WTC11 (cell line): ENCODE data around the gene PDE4B. TPM values are rescaled to one million over a fixed set of nuclear protein-coding genes. Genes with fewer than 3 reads are reported as not detected.

Source experiments
- ATAC-seq: fragments of 200-7000 bp; cut with Tn5 transposase; 2 replicates; pipeline ENCODE4 v1.10.0; 2021; ENCODE audit warnings: mild to moderate bottlenecking, moderate library complexity
- CTCF ChIA-PET: fragments of 300-600 bp; sonication (Branson Sonifier 250); formaldehyde crosslinking; loops from one replicate; lab custom pipeline; 2021; ENCODE audit warnings: antibody characterized with exemption; lab: Charles Lee
- POLR2A ChIA-PET: fragments of 350-600 bp; sonication (Branson Sonifier 250); formaldehyde crosslinking; loops from one replicate; lab custom pipeline; 2021; ENCODE audit warnings: antibody characterized with exemption; lab: Charles Lee
- DNase-seq: peaks from one replicate; pipeline ENCODE4 v3.0.0; 2021; ENCODE audit warnings: low spot score
- H3K27ac Mint-ChIP-seq: 2 replicates; pipeline ENCODE4 v1.8.0; 2021; ENCODE audit warnings: mixed read lengths
- H3K27me3 Mint-ChIP-seq: 2 replicates; pipeline ENCODE4 v1.8.0; 2021; ENCODE audit warnings: low read depth, mild to moderate bottlenecking, moderate library complexity, mixed read lengths
- H3K36me3 Mint-ChIP-seq: 2 replicates; pipeline ENCODE4 v1.8.0; 2021; ENCODE audit warnings: mixed read lengths
- H3K4me1 Mint-ChIP-seq: 2 replicates; pipeline ENCODE4 v1.8.0; 2022; ENCODE audit warnings: mixed read lengths
- H3K4me3 Mint-ChIP-seq: 2 replicates; pipeline ENCODE4 v1.8.0; 2021; ENCODE audit warnings: mild to moderate bottlenecking, moderate library complexity, mixed read lengths
- H3K9me3 Mint-ChIP-seq: 2 replicates; pipeline ENCODE4 v1.8.0; 2021; ENCODE audit warnings: mixed read lengths
- ARID4B ChIP-seq: sonication (generic); formaldehyde crosslinking; IDR thresholded peaks from 2 replicates; pipeline ENCODE4 v1.8.0; 2023; ENCODE audit warnings: missing genetic modification reagents, mild to moderate bottlenecking, borderline replicate concordance
- FOXJ3 ChIP-seq: sonication (generic); formaldehyde crosslinking; IDR thresholded peaks from 2 replicates; pipeline ENCODE4 v1.9.0; 2021; ENCODE audit warnings: missing genetic modification reagents, mild to moderate bottlenecking, borderline replicate concordance
- GTF2I ChIP-seq: fragments of 250-450 bp; sonication (Bioruptor Pico); conservative IDR thresholded peaks from 2 replicates; pipeline ENCODE4 v1.4.0; 2021; ENCODE audit warnings: mild to moderate bottlenecking
- IRF2 ChIP-seq: sonication (generic); formaldehyde crosslinking; IDR thresholded peaks from 2 replicates; pipeline ENCODE4 v1.8.0; 2022; ENCODE audit warnings: low read depth, missing genetic modification reagents, borderline replicate concordance
- MLX ChIP-seq: sonication (generic); formaldehyde crosslinking; IDR thresholded peaks from 2 replicates; pipeline ENCODE4 v1.8.1; 2023; ENCODE audit warnings: mild to moderate bottlenecking, missing genetic modification reagents, moderate library complexity
- MYBL2 ChIP-seq: sonication (generic); formaldehyde crosslinking; IDR thresholded peaks from 2 replicates; pipeline ENCODE4 v1.8.1; 2023; ENCODE audit warnings: mild to moderate bottlenecking, moderate library complexity, missing genetic modification reagents
- NFATC4 ChIP-seq: fragments of 250-450 bp; sonication (Bioruptor Pico); IDR thresholded peaks from 2 replicates; pipeline ENCODE4 v1.9.0; 2021; ENCODE audit warnings: mild to moderate bottlenecking
- NR2C2 ChIP-seq: sonication (generic); formaldehyde crosslinking; IDR thresholded peaks from 2 replicates; pipeline ENCODE4 v1.8.0; 2022; ENCODE audit warnings: mild to moderate bottlenecking, missing genetic modification reagents
- USF1 ChIP-seq: sonication (generic); formaldehyde crosslinking; IDR thresholded peaks from 2 replicates; pipeline ENCODE4 v1.8.0; 2022; ENCODE audit warnings: mild to moderate bottlenecking, missing genetic modification reagents
- ZNF263 ChIP-seq: sonication (generic); formaldehyde crosslinking; IDR thresholded peaks from 2 replicates; pipeline ENCODE4 v1.8.1; 2022; ENCODE audit warnings: low read depth, mild to moderate bottlenecking, moderate library complexity, missing genetic modification reagents
- ZNF281 ChIP-seq: sonication (generic); formaldehyde crosslinking; IDR thresholded peaks from 2 replicates; pipeline ENCODE4 v1.8.0; 2023; ENCODE audit warnings: mild to moderate bottlenecking, missing genetic modification reagents
- ZNF423 ChIP-seq: fragments of 250-450 bp; sonication (Bioruptor Pico); IDR thresholded peaks from 2 replicates; pipeline ENCODE4 v2.1.2; 2022; ENCODE audit warnings: mild to moderate bottlenecking, moderate library complexity
- total RNA-seq: library from RNA; stranded (reverse); gene quantifications from 3 replicates; pipeline ENCODE4 v1.2.3, GENCODE V29; 2021
- TF ChIP-seq, protein P1 (sequence below): sonication (generic); formaldehyde crosslinking; conservative IDR thresholded peaks from 2 replicates; pipeline ENCODE4 v1.8.1; 2023; ENCODE audit warnings: mild to moderate bottlenecking, low read depth, missing genetic modification reagents, moderate library complexity
- TF ChIP-seq, protein P2 (sequence below): fragments of 250-450 bp; sonication (Bioruptor Pico); IDR thresholded peaks from 2 replicates; pipeline ENCODE4 v1.9.0; 2021; ENCODE audit warnings: mild to moderate bottlenecking
- TF ChIP-seq, protein P3 (sequence below): sonication (generic); formaldehyde crosslinking; IDR thresholded peaks from 2 replicates; pipeline ENCODE4 v1.8.1; 2023; ENCODE audit warnings: mild to moderate bottlenecking, missing genetic modification reagents, moderate library complexity

Gene PDE4B
- total RNA-seq, 1 experiment from 2014 or later: 8.0 TPM

- no peak overlapping the region for H3K4me3 Mint-ChIP-seq
- TF ChIP-seq USF1 (CRISPR knock-in tag): no peak
- TF ChIP-seq ZNF281 (CRISPR knock-in tag): no peak
- no peak for TF ChIP-seq MLX (CRISPR knock-in tag)
- TF ChIP-seq, all 79 proteins: peak for 0
- ATAC-seq (no peak), DNase-seq (no peak)
- CTCF ChIA-PET: no interaction called here
- H3K36me3 Mint-ChIP-seq: no peaks in the 10 kb centered on the region
- H3K4me1 Mint-ChIP-seq: peaks cover 20% of the 10 kb centered on the region
- H3K9me3 Mint-ChIP-seq: 0 out of 2 replicates have a peak, but pooled peaks cover 6% of the 10 kb centered on the region
- POLR2A ChIA-PET: no interaction called here
- H3K27ac Mint-ChIP-seq: no peak overlapping the region
- H3K27me3 Mint-ChIP-seq: no peaks in the 10 kb centered on the region
These were observed 534.2 kb downstream of the PDE4B start for GRCh38 chr1:66326867-66327266.

GRCh38 chr1:66327588-66327987 lies 534.9 kb downstream of the PDE4B start:
- Mint-ChIP-seq H3K27me3 (no peaks in the 10 kb centered on the region; the same call in 1 of the 2 replicates), H3K4me3 (no peak overlapping the region), H3K9me3 (no peaks in the 10 kb centered on the region), H3K27ac (no peak overlapping the region), H3K36me3 (no peaks in the 10 kb centered on the region), H3K4me1 (peaks cover 27% of the 10 kb centered on the region)
- no peak for DNase-seq
- TF ChIP-seq MYBL2 (CRISPR knock-in tag): no peak
- TF ChIP-seq, protein P1, sequence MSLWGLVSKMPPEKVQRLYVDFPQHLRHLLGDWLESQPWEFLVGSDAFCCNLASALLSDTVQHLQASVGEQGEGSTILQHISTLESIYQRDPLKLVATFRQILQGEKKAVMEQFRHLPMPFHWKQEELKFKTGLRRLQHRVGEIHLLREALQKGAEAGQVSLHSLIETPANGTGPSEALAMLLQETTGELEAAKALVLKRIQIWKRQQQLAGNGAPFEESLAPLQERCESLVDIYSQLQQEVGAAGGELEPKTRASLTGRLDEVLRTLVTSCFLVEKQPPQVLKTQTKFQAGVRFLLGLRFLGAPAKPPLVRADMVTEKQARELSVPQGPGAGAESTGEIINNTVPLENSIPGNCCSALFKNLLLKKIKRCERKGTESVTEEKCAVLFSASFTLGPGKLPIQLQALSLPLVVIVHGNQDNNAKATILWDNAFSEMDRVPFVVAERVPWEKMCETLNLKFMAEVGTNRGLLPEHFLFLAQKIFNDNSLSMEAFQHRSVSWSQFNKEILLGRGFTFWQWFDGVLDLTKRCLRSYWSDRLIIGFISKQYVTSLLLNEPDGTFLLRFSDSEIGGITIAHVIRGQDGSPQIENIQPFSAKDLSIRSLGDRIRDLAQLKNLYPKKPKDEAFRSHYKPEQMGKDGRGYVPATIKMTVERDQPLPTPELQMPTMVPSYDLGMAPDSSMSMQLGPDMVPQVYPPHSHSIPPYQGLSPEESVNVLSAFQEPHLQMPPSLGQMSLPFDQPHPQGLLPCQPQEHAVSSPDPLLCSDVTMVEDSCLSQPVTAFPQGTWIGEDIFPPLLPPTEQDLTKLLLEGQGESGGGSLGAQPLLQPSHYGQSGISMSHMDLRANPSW (CRISPR knock-in tag): no peak
- TF ChIP-seq ZNF423: no peak
- TF ChIP-seq, protein P2, sequence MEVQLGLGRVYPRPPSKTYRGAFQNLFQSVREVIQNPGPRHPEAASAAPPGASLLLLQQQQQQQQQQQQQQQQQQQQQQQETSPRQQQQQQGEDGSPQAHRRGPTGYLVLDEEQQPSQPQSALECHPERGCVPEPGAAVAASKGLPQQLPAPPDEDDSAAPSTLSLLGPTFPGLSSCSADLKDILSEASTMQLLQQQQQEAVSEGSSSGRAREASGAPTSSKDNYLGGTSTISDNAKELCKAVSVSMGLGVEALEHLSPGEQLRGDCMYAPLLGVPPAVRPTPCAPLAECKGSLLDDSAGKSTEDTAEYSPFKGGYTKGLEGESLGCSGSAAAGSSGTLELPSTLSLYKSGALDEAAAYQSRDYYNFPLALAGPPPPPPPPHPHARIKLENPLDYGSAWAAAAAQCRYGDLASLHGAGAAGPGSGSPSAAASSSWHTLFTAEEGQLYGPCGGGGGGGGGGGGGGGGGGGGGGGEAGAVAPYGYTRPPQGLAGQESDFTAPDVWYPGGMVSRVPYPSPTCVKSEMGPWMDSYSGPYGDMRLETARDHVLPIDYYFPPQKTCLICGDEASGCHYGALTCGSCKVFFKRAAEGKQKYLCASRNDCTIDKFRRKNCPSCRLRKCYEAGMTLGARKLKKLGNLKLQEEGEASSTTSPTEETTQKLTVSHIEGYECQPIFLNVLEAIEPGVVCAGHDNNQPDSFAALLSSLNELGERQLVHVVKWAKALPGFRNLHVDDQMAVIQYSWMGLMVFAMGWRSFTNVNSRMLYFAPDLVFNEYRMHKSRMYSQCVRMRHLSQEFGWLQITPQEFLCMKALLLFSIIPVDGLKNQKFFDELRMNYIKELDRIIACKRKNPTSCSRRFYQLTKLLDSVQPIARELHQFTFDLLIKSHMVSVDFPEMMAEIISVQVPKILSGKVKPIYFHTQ: no peak
- TF ChIP-seq, protein P3, sequence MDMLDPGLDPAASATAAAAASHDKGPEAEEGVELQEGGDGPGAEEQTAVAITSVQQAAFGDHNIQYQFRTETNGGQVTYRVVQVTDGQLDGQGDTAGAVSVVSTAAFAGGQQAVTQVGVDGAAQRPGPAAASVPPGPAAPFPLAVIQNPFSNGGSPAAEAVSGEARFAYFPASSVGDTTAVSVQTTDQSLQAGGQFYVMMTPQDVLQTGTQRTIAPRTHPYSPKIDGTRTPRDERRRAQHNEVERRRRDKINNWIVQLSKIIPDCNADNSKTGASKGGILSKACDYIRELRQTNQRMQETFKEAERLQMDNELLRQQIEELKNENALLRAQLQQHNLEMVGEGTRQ (CRISPR knock-in tag): no peak
- no peak for TF ChIP-seq IRF2 (CRISPR knock-in tag)
- TF ChIP-seq NFATC4 (CRISPR knock-in tag): no peak
- no peak for ATAC-seq
- ChIA-PET POLR2A (no interaction called here), CTCF (no interaction called here)

GRCh38 chr1:66328896-66329295 lies 536.2 kb downstream of the PDE4B start:
- no peak overlapping the region for H3K27ac Mint-ChIP-seq
- H3K9me3 Mint-ChIP-seq: no peaks in the 10 kb centered on the region
- DNase-seq (no peak), ATAC-seq (no peak)
- H3K4me3 Mint-ChIP-seq: no peak overlapping the region
- ChIA-PET CTCF (no interaction called here), POLR2A (no interaction called here)
- H3K36me3 Mint-ChIP-seq: no peaks in the 10 kb centered on the region
- no peaks in the 10 kb centered on the region; the same call in 1 of the 2 replicates for H3K27me3 Mint-ChIP-seq
- H3K4me1 Mint-ChIP-seq: peaks cover 36% of the 10 kb centered on the region
- no peak for TF ChIP-seq NR2C2 (CRISPR knock-in tag)
- TF ChIP-seq ZNF263: no peak
- TF ChIP-seq FOXJ3: no peak
- TF ChIP-seq GTF2I (CRISPR knock-in tag): no peak
- no peak for TF ChIP-seq ARID4B
